Thyroid gland (tissue), 4 donors: ENCODE results near the gene HTR7. TPM values are rescaled to one million over a fixed set of nuclear protein-coding genes. Genes with fewer than 3 reads are reported as not detected.
"Not testable (repeated sequence)": the region's sequence is repeated elsewhere in the genome, so short reads cannot be mapped to it uniquely, and the experiment has no call there.

Source experiments
- DNase-seq, 2 donors: peaks; one replicate each; pipeline ENCODE4 v3.0.0-alpha.2; 2019
- H3K27ac ChIP-seq, 3 donors: fragments of 200-600 bp; sonication (generic); 1 replicate in 2 of 3; 2 replicates in 1 of 3; pipeline ENCODE4 v1.5.1; 2016 to 2019; ENCODE audit warnings: mild to moderate bottlenecking in 1 of 3, moderate library complexity in 1 of 3
- H3K27me3 ChIP-seq: fragments of 200-600 bp; sonication (generic); one replicate; pipeline ENCODE4 v1.5.1; 2019
- H3K36me3 ChIP-seq, 2 donors: fragments of 200-600 bp; sonication (generic); one replicate each; pipeline ENCODE4 v1.5.1; 2016 to 2019
- H3K4me1 ChIP-seq, 2 donors: fragments of 200-600 bp; sonication (generic); one replicate each; pipeline ENCODE4 v1.5.1; 2017 to 2019
- H3K4me3 ChIP-seq, 3 donors: fragments of 200-600 bp; sonication (generic); replicated peaks in 1 of 3; 1 replicate in 2 of 3; 2 replicates in 1 of 3; pipeline ENCODE4 v1.5.1; 2016; ENCODE audit warnings: mild to moderate bottlenecking in 1 of 3
- H3K9me3 ChIP-seq: fragments of 200-600 bp; sonication (generic); one replicate; pipeline ENCODE4 v1.5.1; 2017
- POLR2A ChIP-seq, 2 donors: fragments of 450-650 bp; IDR thresholded peaks; one replicate each; pipeline ENCODE4 v1.6.1; 2017; ENCODE audit warnings: antibody characterized with exemption in 2 of 2, mild to moderate bottlenecking in 2 of 2, moderate library complexity in 1 of 2
- WGBS, 2 donors: methylation state at CpG; one replicate each; pipeline ENCODE4 v1.1.5; 2017; 5-methylcytosine and 5-hydroxymethylcytosine counted together
- intact Hi-C: fragments of 100-400 bp; cut with DNase I; formaldehyde crosslinking; loops from one replicate; pipeline ENCODE4 v1.15.1; 2023
- total RNA-seq, 4 donors: library from RNA; depleted of rRNA; stranded (reverse); fragments of >200 nt; gene quantifications; one replicate each; pipeline ENCODE4 v1.2.3, GENCODE V29; 2016
- TF ChIP-seq, protein P1 (sequence below), 6 experiments: fragments of 200-600 bp in 3 of 6; fragments of 450-650 bp in 3 of 6; sonication (generic) in 3 of 6; IDR thresholded peaks; one replicate each; pipeline ENCODE4 v1.5.1; 2016 to 2019; ENCODE audit warnings: antibody characterized with exemption in 6 of 6, mild to moderate bottlenecking in 2 of 6, inconsistent platforms in 1 of 6, moderate library complexity in 1 of 6

HTR7 gene
- total RNA-seq = under 1 TPM in 1 of 4 donors, not detected in 3; 0.29 TPM

DNA sequence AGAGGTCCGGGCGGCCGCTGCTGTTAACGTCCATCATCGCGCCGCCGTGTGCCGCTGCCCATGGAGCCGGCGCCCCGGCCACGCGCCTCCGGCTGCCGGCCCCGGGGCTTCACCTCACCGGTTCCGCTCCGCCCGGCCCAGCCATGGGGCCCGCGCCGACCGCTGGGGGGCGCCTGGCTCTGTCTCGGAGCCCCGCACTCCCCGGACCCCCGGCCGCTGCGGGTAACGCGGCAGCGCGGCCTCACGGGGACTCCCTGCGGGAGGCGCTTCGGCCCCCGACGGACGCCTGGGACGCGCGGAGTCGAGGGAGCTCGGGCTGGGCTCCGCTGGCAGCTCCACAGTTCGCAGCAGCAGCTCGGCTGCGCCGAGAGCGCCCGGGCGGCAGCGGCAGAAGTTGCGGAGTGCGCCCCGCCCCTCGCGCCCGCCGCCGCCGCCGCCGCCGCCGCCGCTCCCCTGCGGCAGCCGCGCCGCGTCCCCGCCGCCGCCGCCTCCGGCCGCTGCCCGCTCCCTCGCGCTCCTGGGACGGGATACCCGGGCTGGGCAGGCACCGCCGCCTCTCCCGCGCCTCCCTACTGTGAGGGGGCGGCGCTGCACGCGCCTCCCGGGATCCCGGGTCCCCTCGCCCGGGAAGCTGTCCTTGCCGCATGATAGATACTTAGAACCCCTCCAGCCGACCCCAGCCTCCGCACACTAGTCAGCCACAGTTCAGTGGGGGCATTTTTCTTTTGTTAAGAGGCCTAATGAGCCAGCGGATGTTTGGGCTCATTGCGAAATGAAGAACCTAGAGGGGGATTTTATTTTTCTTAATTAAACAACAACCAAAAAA is at the start of gene HTR7:
TSS of gene HTR7 (minus strand) at position 405 of the 826 bp plus-strand sequence. CDS start at position 37, 368 bp downstream.
- Histone ChIP-seq H3K4me1 (peaks cover 0 to 14% of the 10 kb centered on the region in 2 donors), H3K27ac (no peak within 1 kb of the TSS), H3K9me3 (no peaks in the 10 kb centered on the region), H3K27me3 (no peaks in the 10 kb centered on the region), H3K4me3 (peak within 1 kb of the TSS in 2 of 3 donors; percentile 48 to 49), H3K36me3 (no peaks in the 10 kb centered on the region)
- intact Hi-C loops = no loop called here
- 5 to 6% methylated on average over 4 to 16 of the region's 104 CpGs for WGBS, 2 donors
- DNase-seq = peak; percentile 46 to 48
- TF ChIP-seq, protein P1, sequence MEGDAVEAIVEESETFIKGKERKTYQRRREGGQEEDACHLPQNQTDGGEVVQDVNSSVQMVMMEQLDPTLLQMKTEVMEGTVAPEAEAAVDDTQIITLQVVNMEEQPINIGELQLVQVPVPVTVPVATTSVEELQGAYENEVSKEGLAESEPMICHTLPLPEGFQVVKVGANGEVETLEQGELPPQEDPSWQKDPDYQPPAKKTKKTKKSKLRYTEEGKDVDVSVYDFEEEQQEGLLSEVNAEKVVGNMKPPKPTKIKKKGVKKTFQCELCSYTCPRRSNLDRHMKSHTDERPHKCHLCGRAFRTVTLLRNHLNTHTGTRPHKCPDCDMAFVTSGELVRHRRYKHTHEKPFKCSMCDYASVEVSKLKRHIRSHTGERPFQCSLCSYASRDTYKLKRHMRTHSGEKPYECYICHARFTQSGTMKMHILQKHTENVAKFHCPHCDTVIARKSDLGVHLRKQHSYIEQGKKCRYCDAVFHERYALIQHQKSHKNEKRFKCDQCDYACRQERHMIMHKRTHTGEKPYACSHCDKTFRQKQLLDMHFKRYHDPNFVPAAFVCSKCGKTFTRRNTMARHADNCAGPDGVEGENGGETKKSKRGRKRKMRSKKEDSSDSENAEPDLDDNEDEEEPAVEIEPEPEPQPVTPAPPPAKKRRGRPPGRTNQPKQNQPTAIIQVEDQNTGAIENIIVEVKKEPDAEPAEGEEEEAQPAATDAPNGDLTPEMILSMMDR (IDR thresholded peaks at IDR 0.05) = peak in 3 of 6 experiments; percentile 56 to 62 (median 61)
- no peak for TF ChIP-seq POLR2A (IDR thresholded peaks at IDR 0.05)

DNA sequence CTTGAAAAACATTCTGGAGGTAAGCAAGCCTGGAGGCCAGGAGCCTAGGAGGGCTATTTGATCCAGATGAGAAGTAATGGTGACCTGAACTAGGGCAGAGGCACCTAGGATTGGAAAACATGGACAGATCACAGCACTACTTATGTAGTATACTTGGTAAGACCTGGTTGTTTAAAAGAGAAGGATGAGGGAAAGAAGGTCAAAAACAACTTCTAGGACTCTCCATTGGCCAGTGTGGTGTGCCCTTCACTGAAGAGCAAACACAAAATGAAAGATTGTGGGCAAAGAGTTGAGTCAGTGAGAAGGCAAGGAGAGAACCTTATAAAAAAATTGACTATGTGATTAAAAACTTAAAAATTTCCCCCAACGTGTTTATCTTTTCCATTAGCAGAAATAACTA is 48.8 kb upstream of the HTR7 start:
- H3K4me1 ChIP-seq = no peaks in the 10 kb centered on the region
- H3K4me3 ChIP-seq = no peak overlapping the region
- H3K9me3 ChIP-seq = no peaks in the 10 kb centered on the region
- 86% methylated on average over 1 of the region's 1 CpG for WGBS, 2 donors
- TF ChIP-seq POLR2A (IDR thresholded peaks at IDR 0.05) = no peak
- TF ChIP-seq, protein P1 (IDR thresholded peaks at IDR 0.05) = no peak
- H3K36me3 ChIP-seq = peaks cover 0 to 3% of the 10 kb centered on the region in 2 donors
- no peaks in the 10 kb centered on the region for H3K27me3 ChIP-seq
- intact Hi-C loops = loop anchor here (5.0 kb wide), 1 partner anchor 346 kb away; no protein-coding TSS in a partner anchor
- no peak for DNase-seq
- no peak overlapping the region for H3K27ac ChIP-seq

GRCh38 chr10:90905925-90906324 is 48.1 kb upstream of the HTR7 start:
- H3K27me3 ChIP-seq = no peaks in the 10 kb centered on the region
- H3K27ac ChIP-seq = no peak overlapping the region
- no peaks in the 10 kb centered on the region for H3K9me3 ChIP-seq
- intact Hi-C loops = loop anchor here (5.0 kb wide), 1 partner anchor 346 kb away; no protein-coding TSS in a partner anchor
- WGBS, 2 donors = 66 to 91% methylated on average over 1 of the region's 1 CpG
- DNase-seq = no peak
- no peak for TF ChIP-seq POLR2A (IDR thresholded peaks at IDR 0.05)
- TF ChIP-seq, protein P1 (IDR thresholded peaks at IDR 0.05) = no peak
- H3K4me3 ChIP-seq = no peak overlapping the region
- peaks cover 0 to 3% of the 10 kb centered on the region in 2 donors for H3K36me3 ChIP-seq
- H3K4me1 ChIP-seq = no peaks in the 10 kb centered on the region

DNA sequence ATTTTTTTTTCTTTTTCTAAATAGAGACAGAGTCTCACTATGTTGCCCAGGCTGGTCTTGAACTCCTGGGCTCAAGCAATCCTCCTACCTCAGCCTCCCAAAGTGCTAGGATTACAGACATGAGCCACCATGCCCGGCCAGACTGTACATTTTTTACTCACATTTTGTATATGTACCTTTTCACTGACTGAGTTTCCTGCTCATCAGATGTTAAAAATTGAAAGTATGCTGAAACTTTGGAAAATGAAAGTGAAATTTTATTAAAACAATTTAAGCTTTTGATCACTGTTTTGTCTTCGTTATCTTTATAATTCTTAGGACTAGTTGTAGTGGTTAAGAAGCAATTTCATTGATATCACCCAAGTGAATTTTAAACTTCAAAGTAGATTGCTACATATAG is 39.1 kb upstream of the HTR7 start:
- H3K4me1 ChIP-seq, DNase-seq, H3K27me3 ChIP-seq, intact Hi-C loops, H3K4me3 ChIP-seq, H3K9me3 ChIP-seq, H3K27ac ChIP-seq: not testable (repeated sequence)
- H3K36me3 ChIP-seq = peaks cover 5 to 11% of the 10 kb centered on the region in 2 donors
- WGBS, 2 donors = 82 to 90% methylated on average over 2 of the region's 2 CpGs

- 93 to 94% methylated on average over 3 of the region's 3 CpGs for WGBS, 2 donors
- no peak for TF ChIP-seq POLR2A (IDR thresholded peaks at IDR 0.05)
- TF ChIP-seq, protein P1 (IDR thresholded peaks at IDR 0.05) = no peak
These were observed 35.4 kb upstream of the HTR7 start for GRCh38 chr10:90893190-90893589.

More at GRCh38 chr10:90893190-90893589, 35.4 kb upstream of the HTR7 start:
- H3K4me1 ChIP-seq = no peaks in the 10 kb centered on the region
- H3K27me3 ChIP-seq = no peaks in the 10 kb centered on the region
- no peak overlapping the region for H3K4me3 ChIP-seq
- H3K9me3 ChIP-seq = no peaks in the 10 kb centered on the region
- H3K27ac ChIP-seq = no peak overlapping the region
- intact Hi-C loops = no loop called here
- DNase-seq = no peak
- H3K36me3 ChIP-seq = peaks cover 15 to 16% of the 10 kb centered on the region in 2 donors
